GM12878 (cell line): Measurements from ENCODE around the gene CACNA1E.

Experiments
- BHLHE40 ChIP-seq, 2 experiments: fragments of 450-650 bp in 1 of 2; IDR thresholded peaks; 2 replicates each; pipeline ENCODE4 v1.6.1; 2011 to 2017; ENCODE audit warnings: low read depth in 2 of 2, borderline replicate concordance in 1 of 2, improper control_type of control experiment in 1 of 2, low read length in 1 of 2, mild to moderate bottlenecking in 1 of 2
- FOXM1 ChIP-seq: IDR thresholded peaks from 2 replicates; pipeline ENCODE4 v1.6.1; 2012; ENCODE audit warnings: low read depth, mild to moderate bottlenecking, inconsistent platforms, low read length, moderate library complexity
- IKZF1 ChIP-seq: fragments of 450-650 bp; conservative IDR thresholded peaks from 2 replicates; pipeline ENCODE4 v1.6.1; 2017; ENCODE audit warnings: antibody characterized with exemption, mild to moderate bottlenecking
- POLR2AphosphoS5 ChIP-seq: IDR thresholded peaks from 2 replicates; pipeline ENCODE4 v1.6.1; 2011; ENCODE audit warnings: mild to moderate bottlenecking, low read length, inconsistent platforms
- RAD21 ChIP-seq: IDR thresholded peaks from 2 replicates; pipeline ENCODE4 v1.6.1; 2011; ENCODE audit warnings: mild to moderate bottlenecking, low read depth, low read length, moderate library complexity; ENCODE audit not compliant: insufficient read depth
- ZZZ3 ChIP-seq: IDR thresholded peaks from 2 replicates; pipeline ENCODE4 v1.6.1; 2011; ENCODE audit warnings: low read depth; ENCODE audit not compliant: control insufficient read depth, insufficient read length
- TF ChIP-seq, protein P1 (sequence below), 3 experiments: IDR thresholded peaks in 2 of 3; conservative IDR thresholded peaks in 1 of 3; 2 replicates each; pipeline ENCODE4 v1.5.1; 2011; ENCODE audit warnings: low read depth in 3 of 3, low read length in 3 of 3, mild to moderate bottlenecking in 3 of 3, control low read depth in 2 of 3, moderate library complexity in 2 of 3, inconsistent platforms in 1 of 3, mixed read lengths in 1 of 3; ENCODE audit not compliant: control insufficient read depth in 2 of 3, insufficient read depth in 1 of 3; ENCODE audit errors: extremely low read depth in 1 of 3
- TF ChIP-seq, protein P2 (sequence below): IDR thresholded peaks from 2 replicates; pipeline ENCODE4 v1.6.1; 2011; ENCODE audit warnings: mild to moderate bottlenecking, low read depth, low read length, moderate library complexity; ENCODE audit not compliant: insufficient replicate concordance
- TF ChIP-seq, protein P3 (sequence below): IDR thresholded peaks from 2 replicates; pipeline ENCODE4 v1.6.1; 2012; ENCODE audit warnings: low read depth, low read length, improper control_type of control experiment

DNA sequence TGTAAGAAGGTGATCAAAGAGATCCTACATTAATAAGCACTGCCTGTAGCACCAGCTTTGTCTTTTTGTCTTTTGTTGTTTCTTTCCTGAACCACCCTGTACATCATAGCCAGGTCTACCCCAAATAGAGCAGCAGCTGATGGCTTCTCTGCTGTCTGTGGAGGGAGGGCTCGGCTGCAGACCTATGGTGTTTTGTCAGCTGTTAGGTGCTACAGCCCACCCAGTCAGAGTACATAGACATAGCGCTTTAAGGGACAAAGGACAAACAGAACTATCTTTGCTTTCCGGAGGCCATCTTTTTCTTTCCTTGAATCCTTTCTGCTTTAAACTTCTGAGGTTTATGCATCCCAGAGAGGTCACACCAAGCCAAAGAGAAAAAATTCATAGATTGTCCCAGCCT, 320.1 kb downstream of the CACNA1E start:
- TF ChIP-seq, protein P1, sequence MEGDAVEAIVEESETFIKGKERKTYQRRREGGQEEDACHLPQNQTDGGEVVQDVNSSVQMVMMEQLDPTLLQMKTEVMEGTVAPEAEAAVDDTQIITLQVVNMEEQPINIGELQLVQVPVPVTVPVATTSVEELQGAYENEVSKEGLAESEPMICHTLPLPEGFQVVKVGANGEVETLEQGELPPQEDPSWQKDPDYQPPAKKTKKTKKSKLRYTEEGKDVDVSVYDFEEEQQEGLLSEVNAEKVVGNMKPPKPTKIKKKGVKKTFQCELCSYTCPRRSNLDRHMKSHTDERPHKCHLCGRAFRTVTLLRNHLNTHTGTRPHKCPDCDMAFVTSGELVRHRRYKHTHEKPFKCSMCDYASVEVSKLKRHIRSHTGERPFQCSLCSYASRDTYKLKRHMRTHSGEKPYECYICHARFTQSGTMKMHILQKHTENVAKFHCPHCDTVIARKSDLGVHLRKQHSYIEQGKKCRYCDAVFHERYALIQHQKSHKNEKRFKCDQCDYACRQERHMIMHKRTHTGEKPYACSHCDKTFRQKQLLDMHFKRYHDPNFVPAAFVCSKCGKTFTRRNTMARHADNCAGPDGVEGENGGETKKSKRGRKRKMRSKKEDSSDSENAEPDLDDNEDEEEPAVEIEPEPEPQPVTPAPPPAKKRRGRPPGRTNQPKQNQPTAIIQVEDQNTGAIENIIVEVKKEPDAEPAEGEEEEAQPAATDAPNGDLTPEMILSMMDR (IDR thresholded peaks at IDR 0.05 in 2 of 3, conservative IDR thresholded peaks at IDR 0.05 in 1 of 3; ENCODE audit: control insufficient read depth in 2 of 3, extremely low read depth in 1 of 3, insufficient read depth in 1 of 3, low read depth in 3 of 3, low read length in 3 of 3) = no peak
- TF ChIP-seq RAD21 (no peak), ZZZ3 (no peak), IKZF1 (no peak), POLR2AphosphoS5 (no peak), BHLHE40 (IDR thresholded peaks at IDR 0.05; ENCODE audit: borderline replicate concordance in 1 of 2, low read depth in 2 of 2, low read length in 1 of 2) (no peak), FOXM1 (no peak)
- TF ChIP-seq, protein P2, sequence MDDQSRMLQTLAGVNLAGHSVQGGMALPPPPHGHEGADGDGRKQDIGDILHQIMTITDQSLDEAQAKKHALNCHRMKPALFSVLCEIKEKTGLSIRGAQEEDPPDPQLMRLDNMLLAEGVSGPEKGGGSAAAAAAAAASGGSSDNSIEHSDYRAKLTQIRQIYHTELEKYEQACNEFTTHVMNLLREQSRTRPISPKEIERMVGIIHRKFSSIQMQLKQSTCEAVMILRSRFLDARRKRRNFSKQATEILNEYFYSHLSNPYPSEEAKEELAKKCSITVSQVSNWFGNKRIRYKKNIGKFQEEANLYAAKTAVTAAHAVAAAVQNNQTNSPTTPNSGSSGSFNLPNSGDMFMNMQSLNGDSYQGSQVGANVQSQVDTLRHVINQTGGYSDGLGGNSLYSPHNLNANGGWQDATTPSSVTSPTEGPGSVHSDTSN = no peak
- TF ChIP-seq, protein P3, sequence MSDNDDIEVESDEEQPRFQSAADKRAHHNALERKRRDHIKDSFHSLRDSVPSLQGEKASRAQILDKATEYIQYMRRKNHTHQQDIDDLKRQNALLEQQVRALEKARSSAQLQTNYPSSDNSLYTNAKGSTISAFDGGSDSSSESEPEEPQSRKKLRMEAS = no peak
